Fibroblast of pulmonary artery (primary cell): ENCODE data around the gene GHRL.

Experiments used
- DNase-seq: peaks from one replicate; pipeline ENCODE4 v3.0.0-alpha.2; 2010; ENCODE audit warnings: low read depth
- H3K4me3 ChIP-seq: replicated peaks from 2 replicates; pipeline ENCODE4 v1.5.1; 2011; ENCODE audit warnings: low read depth, mild to moderate bottlenecking, control low read depth, low read length, moderate library complexity
- CTCF ChIP-seq: IDR thresholded peaks from 2 replicates; pipeline ENCODE4 v1.5.1; 2011; ENCODE audit warnings: mild to moderate bottlenecking, control low read depth, low read length, inconsistent platforms; ENCODE audit errors: missing control alignments

GHRL gene

DNA sequence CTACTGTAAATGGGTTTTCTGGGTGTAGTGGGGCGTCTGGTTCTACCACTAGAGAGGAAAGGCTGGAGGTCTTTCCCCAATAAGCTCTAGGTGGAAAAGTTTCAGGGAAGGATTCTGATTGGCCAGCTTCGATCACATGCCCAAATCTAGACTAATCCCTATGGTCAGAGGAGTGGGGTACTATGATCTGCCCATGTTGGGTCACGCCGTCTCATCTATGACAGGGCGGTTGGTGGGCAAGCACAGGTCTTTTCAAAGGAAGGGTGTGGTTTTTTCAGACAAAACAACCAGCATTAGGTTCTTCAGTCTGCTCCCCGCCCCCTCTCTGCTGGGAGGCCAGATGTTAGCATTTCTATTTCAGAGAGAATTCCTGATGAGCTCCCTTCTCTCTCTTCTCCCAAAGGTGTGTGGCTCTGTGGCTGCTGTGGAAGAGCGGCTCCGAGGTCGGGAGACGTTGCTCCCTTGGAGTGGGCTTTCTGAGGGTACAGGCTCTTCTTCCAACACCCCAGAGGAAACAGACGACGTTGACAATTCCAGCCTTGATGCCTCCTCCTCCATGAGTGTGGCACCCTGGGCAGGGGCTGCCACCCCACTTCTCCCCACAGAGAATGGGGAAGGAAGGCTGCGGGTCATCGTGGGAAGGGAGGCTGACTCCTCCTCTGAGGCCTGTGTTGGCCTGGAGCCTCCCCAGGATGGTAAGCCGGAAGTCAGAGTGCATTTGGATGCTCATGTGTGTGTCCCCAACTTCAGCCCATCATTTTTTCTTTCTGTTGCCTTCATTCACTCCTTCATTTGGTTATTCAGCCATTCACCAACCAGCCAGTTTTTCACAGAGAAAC lies 54.2 kb downstream of the GHRL start:
- TF ChIP-seq CTCF: no peak
- DNase-seq: no peak
- H3K4me3 ChIP-seq: no peak overlapping the region
